ENCODE measurements around the gene INSL3.

INSL3 gene

DNA sequence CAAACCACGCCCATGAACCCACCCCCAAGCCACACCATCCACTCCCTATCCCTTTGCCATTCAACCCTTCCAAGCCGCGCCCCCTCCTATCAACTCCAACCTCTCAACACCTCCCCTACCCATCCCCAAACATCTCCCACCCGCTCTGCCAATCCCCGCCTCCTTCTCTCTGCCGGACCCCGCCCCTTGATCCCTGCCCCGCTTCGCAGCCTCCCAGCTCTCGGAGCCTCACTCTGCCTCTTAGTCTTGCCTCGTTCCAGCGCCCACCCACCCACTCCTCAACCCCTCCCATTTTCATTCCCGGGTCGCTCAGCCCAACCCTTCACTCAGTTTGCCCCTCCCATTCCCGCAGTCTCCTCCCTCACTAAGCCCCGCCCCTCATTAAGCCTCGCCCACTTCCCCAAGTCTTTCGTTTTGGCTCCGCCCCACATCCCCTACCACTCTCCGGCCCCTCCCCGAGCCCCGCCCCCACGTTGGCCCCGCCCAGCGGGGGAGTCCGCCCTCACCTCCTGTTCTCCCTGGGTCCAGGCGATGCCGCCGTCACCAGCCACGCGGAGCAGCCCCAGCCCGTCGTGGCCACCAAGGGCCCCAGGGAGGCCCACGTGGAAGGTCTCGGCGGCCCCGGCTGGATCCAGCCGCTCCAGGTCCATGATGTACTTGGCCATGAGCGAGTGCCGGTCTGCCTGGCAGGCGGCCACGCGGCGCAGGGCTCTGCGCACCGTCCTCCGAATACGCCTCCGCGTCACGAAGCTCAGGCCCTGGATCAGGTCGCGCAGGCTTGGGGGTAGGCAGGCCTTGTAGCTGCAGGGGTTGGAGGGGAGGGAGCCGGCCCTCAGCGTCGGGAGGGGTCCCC, 20.7 kb upstream of the INSL3 start:
- H3K4me3 ChIP-seq (ENCODE audit: low read depth, low read length), result no peak overlapping the region
- no peak for TF ChIP-seq MYC (IDR thresholded peaks at IDR 0.05; ENCODE audit: low read depth, low read length)
- no peak for TF ChIP-seq POLR2A (IDR thresholded peaks at IDR 0.05; ENCODE audit: extremely low read depth, insufficient read length)
- TF ChIP-seq, protein P1, sequence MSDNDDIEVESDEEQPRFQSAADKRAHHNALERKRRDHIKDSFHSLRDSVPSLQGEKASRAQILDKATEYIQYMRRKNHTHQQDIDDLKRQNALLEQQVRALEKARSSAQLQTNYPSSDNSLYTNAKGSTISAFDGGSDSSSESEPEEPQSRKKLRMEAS (IDR thresholded peaks at IDR 0.05; ENCODE audit: low read depth, low read length), result no peak
- TF ChIP-seq, protein P2, sequence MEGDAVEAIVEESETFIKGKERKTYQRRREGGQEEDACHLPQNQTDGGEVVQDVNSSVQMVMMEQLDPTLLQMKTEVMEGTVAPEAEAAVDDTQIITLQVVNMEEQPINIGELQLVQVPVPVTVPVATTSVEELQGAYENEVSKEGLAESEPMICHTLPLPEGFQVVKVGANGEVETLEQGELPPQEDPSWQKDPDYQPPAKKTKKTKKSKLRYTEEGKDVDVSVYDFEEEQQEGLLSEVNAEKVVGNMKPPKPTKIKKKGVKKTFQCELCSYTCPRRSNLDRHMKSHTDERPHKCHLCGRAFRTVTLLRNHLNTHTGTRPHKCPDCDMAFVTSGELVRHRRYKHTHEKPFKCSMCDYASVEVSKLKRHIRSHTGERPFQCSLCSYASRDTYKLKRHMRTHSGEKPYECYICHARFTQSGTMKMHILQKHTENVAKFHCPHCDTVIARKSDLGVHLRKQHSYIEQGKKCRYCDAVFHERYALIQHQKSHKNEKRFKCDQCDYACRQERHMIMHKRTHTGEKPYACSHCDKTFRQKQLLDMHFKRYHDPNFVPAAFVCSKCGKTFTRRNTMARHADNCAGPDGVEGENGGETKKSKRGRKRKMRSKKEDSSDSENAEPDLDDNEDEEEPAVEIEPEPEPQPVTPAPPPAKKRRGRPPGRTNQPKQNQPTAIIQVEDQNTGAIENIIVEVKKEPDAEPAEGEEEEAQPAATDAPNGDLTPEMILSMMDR (IDR thresholded peaks at IDR 0.05; ENCODE audit: low read depth, low read length), result no peak
- peak; percentile 40 for DNase-seq (ENCODE audit: low read depth)

DNA sequence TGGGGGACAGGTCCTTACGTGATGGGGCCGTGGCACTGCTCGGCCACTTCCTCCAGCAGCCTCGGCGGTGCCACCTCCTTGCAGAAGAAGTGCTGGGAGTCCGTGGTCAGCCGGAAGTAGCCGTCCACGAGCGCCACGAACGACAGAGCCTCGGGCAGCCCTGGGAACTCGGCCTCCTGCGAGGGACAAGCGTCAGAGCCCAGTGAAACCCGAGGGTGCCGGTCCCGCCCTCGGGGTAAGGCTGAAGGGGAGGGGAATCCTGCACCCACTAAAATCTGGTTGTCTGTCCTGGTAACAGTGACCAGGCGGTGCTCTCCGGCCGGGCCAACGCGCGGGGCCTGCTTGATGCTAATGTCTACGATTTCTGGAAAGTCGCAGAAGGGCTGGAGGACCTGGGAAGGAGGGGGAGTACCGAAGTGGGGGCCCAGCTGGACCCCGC, 20.1 kb upstream of the INSL3 start:
- TF ChIP-seq, protein P1 (IDR thresholded peaks at IDR 0.05; ENCODE audit: low read depth, low read length), result no peak
- TF ChIP-seq, protein P2 (IDR thresholded peaks at IDR 0.05; ENCODE audit: low read depth, low read length), result no peak
- no peak for TF ChIP-seq MYC (IDR thresholded peaks at IDR 0.05; ENCODE audit: low read depth, low read length)
- TF ChIP-seq POLR2A (IDR thresholded peaks at IDR 0.05; ENCODE audit: extremely low read depth, insufficient read length), result no peak
- DNase-seq (ENCODE audit: low read depth), result no peak
- H3K4me3 ChIP-seq (ENCODE audit: low read depth, low read length), result no peak overlapping the region

DNA sequence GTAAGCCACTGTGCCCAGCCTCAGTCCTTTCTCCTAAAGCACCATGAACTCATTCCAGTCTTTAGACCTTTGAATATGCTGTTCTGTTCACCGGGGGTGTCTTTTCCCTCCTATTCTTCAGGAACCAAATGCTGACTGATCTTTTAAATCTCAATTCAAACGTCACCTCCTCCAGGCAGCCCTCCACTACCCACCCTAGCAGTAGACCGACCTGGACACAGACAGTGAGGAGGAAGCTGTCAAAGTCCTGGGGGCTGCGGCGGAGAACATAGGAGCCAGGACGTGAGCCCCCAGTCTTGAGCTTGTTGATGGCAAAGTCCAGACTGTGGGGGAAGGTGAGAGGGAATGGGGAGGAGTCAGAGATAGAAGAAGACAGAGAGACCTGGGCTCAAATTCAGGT, 18.7 kb upstream of the INSL3 start:
- H3K4me3 ChIP-seq (ENCODE audit: low read depth, low read length), result no peak overlapping the region

DNA sequence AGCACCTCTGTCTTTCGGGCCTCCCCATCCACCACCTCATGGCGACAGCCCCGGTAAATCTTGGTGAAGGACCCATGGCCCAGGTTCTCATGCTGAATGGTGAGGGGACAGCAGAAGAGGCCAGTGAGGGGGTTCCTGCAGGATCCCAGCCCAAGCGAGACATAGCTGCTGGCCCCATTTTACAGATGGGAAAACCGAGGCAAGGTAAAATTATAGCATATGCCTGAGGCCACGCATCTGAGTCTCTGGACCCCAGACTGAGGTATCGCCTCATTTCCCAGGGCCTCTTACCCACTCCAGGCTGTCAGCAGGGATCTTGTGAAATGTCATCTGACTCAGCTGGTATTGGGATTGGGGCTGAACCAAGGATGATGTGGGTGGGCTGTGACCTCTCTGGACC, 16.7 kb upstream of the INSL3 start:
- DNase-seq (ENCODE audit: low read depth), result no peak
- TF ChIP-seq MYC (IDR thresholded peaks at IDR 0.05; ENCODE audit: low read depth, low read length), result no peak
- TF ChIP-seq POLR2A (IDR thresholded peaks at IDR 0.05; ENCODE audit: extremely low read depth, insufficient read length), result no peak
- TF ChIP-seq, protein P1 (IDR thresholded peaks at IDR 0.05; ENCODE audit: low read depth, low read length), result no peak
- no peak overlapping the region for H3K4me3 ChIP-seq (ENCODE audit: low read depth, low read length)

More for the DNA sequence above, 18.7 kb upstream of the INSL3 start:
- TF ChIP-seq POLR2A (IDR thresholded peaks at IDR 0.05; ENCODE audit: extremely low read depth, insufficient read length) (no peak), MYC (IDR thresholded peaks at IDR 0.05; ENCODE audit: low read depth, low read length) (no peak)
- TF ChIP-seq, protein P2 (IDR thresholded peaks at IDR 0.05; ENCODE audit: low read depth, low read length), result no peak
- TF ChIP-seq, protein P1 (IDR thresholded peaks at IDR 0.05; ENCODE audit: low read depth, low read length), result no peak
- DNase-seq (ENCODE audit: low read depth), result no peak

DNA sequence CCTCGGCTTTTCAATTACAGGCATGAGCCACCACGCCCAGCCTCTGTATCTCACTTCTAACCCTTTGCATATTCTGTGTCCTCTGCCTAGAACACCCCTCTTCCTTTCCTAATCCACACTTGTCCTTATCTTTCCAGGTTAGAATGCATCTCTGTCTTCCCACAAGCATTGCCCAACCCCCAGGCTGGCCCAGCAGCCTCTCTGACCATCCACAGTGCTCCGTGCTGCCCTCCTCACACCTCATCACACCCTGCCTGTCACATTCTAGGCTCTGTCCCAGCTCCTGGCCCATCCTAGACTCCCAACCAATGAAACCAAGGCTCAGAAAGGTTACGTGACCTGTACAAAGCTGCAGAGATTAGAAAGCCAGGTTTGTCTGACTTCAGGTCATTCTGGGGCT, 15.2 kb upstream of the INSL3 start:
- no peak overlapping the region for H3K4me3 ChIP-seq (ENCODE audit: low read depth, low read length)
- DNase-seq (ENCODE audit: low read depth), result no peak
- TF ChIP-seq, protein P1 (IDR thresholded peaks at IDR 0.05; ENCODE audit: low read depth, low read length), result no peak
- TF ChIP-seq POLR2A (IDR thresholded peaks at IDR 0.05; ENCODE audit: extremely low read depth, insufficient read length), result no peak
- TF ChIP-seq, protein P2 (IDR thresholded peaks at IDR 0.05; ENCODE audit: low read depth, low read length), result no peak
- no peak for TF ChIP-seq MYC (IDR thresholded peaks at IDR 0.05; ENCODE audit: low read depth, low read length)
